GM06990 (cell line): Measurements from ENCODE around the gene LCOR.
A peak's percentile ranks its signal among the peaks of the same experiment; 100 is the strongest.

Source experiments
- DNase-seq: peaks from one replicate; pipeline ENCODE4 v3.0.0-alpha.2; 2011; ENCODE audit not compliant: insufficient read length; ENCODE audit errors: extremely low read depth
- H3K27me3 ChIP-seq: replicated peaks from 2 replicates; pipeline ENCODE4 v1.6.0; 2011; ENCODE audit warnings: low read length; ENCODE audit not compliant: control insufficient read depth, insufficient read depth
- H3K36me3 ChIP-seq: 2 replicates; pipeline ENCODE4 v1.5.1; 2011; ENCODE audit warnings: low read length; ENCODE audit not compliant: control insufficient read depth, insufficient read depth
- H3K4me3 ChIP-seq: replicated peaks from 2 replicates; pipeline ENCODE4 v1.5.1; 2011; ENCODE audit warnings: low read depth, mild to moderate bottlenecking, control low read depth, low read length
- CTCF ChIP-seq: IDR thresholded peaks from 2 replicates; pipeline ENCODE4 v1.5.1; 2011; ENCODE audit warnings: low read length, control low read depth, mild to moderate bottlenecking, inconsistent platforms; ENCODE audit not compliant: insufficient read depth, poor library complexity, severe bottlenecking

The LCOR gene

DNA sequence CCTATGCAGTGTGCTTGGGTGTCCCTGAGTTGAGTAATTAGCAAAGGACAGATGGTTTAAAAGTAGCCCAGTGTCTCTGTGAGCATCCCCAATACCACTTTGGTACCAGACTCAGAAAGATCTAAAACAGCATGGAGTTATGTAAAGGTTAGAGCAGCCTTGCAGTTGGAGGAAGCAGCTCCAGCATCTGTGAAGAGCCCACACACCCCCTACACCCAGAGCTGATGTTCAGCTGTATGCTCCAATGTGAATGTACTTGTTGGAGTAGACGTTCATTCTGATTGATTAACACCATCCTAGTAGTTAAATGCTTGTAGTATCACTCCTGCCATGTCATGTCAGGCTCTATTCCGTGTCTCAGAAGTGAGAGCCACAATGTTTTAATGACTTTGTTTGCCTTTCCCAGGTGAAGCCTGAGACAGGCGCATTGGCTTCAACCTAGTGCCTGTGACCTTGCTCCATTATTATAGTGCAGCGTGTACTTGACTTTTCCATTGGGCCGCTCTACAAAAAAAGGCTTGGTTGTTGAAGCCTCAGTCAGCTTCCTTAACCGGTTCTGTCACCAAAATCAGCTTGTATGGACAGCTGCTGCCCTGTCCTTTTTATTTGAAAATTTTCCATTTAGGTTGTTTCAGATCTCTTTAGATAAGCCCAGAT is 154.2 kb downstream of the LCOR start:
- TF ChIP-seq CTCF, result no peak
- no peak for DNase-seq
- H3K27me3 ChIP-seq, result no peaks in the 10 kb centered on the region
- no peak overlapping the region for H3K4me3 ChIP-seq
- H3K36me3 ChIP-seq, result peaks cover 8% of the 10 kb centered on the region

GRCh38 chr10:96987141-96987841 is 155.2 kb downstream of the LCOR start:
- H3K4me3 ChIP-seq, result no peak overlapping the region
- H3K27me3 ChIP-seq, result no peaks in the 10 kb centered on the region
- no peak for DNase-seq
- no peaks in the 10 kb centered on the region; the same call in none of the 2 replicates for H3K36me3 ChIP-seq
- TF ChIP-seq CTCF, result no peak

DNA sequence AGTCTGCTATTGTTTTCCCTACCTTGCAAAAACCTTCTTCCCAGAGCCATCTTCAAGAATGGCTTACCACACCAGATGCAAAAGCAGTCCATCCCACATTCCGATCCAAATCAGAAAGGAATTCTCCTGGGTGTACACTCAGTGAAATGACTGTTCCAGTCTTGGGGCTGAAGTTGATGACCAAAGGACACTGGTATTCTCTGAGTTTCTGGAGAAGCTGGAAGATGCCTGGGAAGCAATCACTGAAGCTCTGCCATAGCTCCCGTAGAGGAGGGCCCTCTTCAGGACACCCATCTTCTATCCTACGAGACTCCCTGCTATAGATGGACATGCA is 155.7 kb downstream of the LCOR start:
- TF ChIP-seq CTCF, result no peak
- no peak for DNase-seq
- Histone ChIP-seq H3K27me3 (no peaks in the 10 kb centered on the region), H3K36me3 (no peaks in the 10 kb centered on the region; the same call in none of the 2 replicates), H3K4me3 (no peak overlapping the region)

DNA sequence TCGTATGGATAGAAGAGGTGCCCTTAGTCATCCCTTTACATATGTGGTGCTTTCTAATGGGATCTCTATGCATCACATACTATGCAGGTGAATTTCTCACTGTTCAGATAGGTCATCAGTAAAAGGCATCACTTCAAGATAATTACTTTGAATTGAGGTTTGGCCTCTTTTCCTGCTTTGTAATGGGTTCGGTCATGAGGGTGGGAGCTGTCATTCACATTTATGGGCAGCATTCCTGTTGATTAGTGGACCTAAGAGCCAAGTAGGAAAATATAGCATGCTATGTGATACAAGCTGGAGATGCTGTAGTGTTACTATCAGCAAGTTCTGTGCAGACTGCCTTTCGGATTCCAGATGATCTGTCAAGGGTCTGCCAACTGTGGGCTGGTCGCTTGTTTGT is 156.3 kb downstream of the LCOR start:
- no peaks in the 10 kb centered on the region for H3K27me3 ChIP-seq
- H3K4me3 ChIP-seq, result no peak overlapping the region
- no peak for TF ChIP-seq CTCF
- no peaks in the 10 kb centered on the region; the same call in none of the 2 replicates for H3K36me3 ChIP-seq
- DNase-seq, result no peak

DNA sequence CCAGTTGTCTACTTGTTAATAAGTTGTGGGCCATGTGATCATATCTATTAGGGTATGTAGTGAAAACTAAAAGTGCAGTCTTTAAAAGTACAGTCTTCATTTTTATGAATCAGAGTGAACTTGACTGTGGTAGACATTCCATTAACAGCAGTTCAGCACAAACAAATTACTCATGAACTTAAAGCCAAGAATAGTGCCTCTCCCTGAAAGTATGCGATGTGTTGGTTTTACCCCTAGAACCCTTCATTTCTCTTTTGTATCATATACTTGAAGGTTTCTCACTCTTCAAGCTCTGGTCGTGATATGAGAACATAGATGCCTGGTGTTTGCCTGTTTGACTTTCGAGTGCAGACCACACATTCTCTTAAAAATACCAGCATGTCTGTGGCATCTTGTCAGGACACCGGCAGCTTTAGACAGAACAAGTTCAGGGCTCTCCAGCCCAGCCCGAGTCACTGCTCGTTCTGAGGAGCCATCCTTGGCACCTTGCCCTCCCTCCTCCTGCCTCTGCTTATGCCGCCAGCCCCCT is 159.3 kb downstream of the LCOR start:
- DNase-seq, result no peak
- Histone ChIP-seq H3K27me3 (no peaks in the 10 kb centered on the region), H3K36me3 (no peaks in the 10 kb centered on the region), H3K4me3 (0 out of 2 replicates have a peak overlapping the region, but pooled peaks have one; percentile 13)
- no peak for TF ChIP-seq CTCF
